DOHH2 (cell line): Measurements from ENCODE around the gene MICAL3.

ENCODE experiments used
- EZH2phosphoT487 ChIP-seq: fragments of 200-600 bp; sonication (generic); IDR thresholded peaks from 2 replicates; pipeline ENCODE4 v1.6.1; 2017; ENCODE audit warnings: borderline replicate concordance, mild to moderate bottlenecking, antibody characterized with exemption, low read length, moderate library complexity, mixed read lengths
- TF ChIP-seq, protein P1 (sequence below): fragments of 200-600 bp; sonication (generic); IDR thresholded peaks from one replicate; pipeline ENCODE4 v1.5.1; 2014; ENCODE audit warnings: antibody characterized with exemption, mild to moderate bottlenecking, low read depth, low read length; ENCODE audit not compliant: poor library complexity, severe bottlenecking

GRCh38 chr22:17841836-17842235 is 182.5 kb downstream of the MICAL3 start:
- TF ChIP-seq, protein P1, sequence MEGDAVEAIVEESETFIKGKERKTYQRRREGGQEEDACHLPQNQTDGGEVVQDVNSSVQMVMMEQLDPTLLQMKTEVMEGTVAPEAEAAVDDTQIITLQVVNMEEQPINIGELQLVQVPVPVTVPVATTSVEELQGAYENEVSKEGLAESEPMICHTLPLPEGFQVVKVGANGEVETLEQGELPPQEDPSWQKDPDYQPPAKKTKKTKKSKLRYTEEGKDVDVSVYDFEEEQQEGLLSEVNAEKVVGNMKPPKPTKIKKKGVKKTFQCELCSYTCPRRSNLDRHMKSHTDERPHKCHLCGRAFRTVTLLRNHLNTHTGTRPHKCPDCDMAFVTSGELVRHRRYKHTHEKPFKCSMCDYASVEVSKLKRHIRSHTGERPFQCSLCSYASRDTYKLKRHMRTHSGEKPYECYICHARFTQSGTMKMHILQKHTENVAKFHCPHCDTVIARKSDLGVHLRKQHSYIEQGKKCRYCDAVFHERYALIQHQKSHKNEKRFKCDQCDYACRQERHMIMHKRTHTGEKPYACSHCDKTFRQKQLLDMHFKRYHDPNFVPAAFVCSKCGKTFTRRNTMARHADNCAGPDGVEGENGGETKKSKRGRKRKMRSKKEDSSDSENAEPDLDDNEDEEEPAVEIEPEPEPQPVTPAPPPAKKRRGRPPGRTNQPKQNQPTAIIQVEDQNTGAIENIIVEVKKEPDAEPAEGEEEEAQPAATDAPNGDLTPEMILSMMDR = no peak
- no peak for TF ChIP-seq EZH2phosphoT487
